Activated CD4-positive, alpha-beta memory T cell treated with anti-CD3 and anti-CD28 coated beads, Interleukin-2, amount 10 ng/mL, durations not matched to agents 7 days and 5 days (primary cell): ENCODE results near the gene TPP2. TPM values are rescaled to one million over a fixed set of nuclear protein-coding genes. Genes with fewer than 3 reads are reported as not detected.

Source experiments
- CTCF ChIA-PET: fragments of 350-600 bp; sonication (Branson Sonifier 250); formaldehyde crosslinking; loops from one replicate; lab custom pipeline; 2021; ENCODE audit warnings: antibody characterized with exemption, inconsistent platforms; lab: Charles Lee
- POLR2A ChIA-PET: fragments of 350-600 bp; sonication (Branson Sonifier 250); formaldehyde crosslinking; loops from one replicate; lab custom pipeline; 2021; ENCODE audit warnings: antibody characterized with exemption; lab: Charles Lee
- DNase-seq: peaks from one replicate; pipeline ENCODE4 v3.0.0-alpha.2; 2020
- H3K27ac Mint-ChIP-seq: one replicate; pipeline ENCODE4 v1.8.0; 2021; ENCODE audit warnings: mild to moderate bottlenecking, mixed read lengths
- H3K27me3 Mint-ChIP-seq: one replicate; pipeline ENCODE4 v1.8.0; 2021; ENCODE audit warnings: mixed read lengths
- H3K36me3 Mint-ChIP-seq: one replicate; pipeline ENCODE4 v1.8.0; 2021; ENCODE audit warnings: low read depth, mixed read lengths
- H3K4me1 Mint-ChIP-seq: one replicate; pipeline ENCODE4 v1.8.0; 2021; ENCODE audit warnings: mixed read lengths
- H3K4me3 Mint-ChIP-seq: one replicate; pipeline ENCODE4 v1.8.0; 2021; ENCODE audit warnings: mild to moderate bottlenecking, mixed read lengths
- H3K9me3 Mint-ChIP-seq: one replicate; pipeline ENCODE4 v1.8.0; 2021; ENCODE audit warnings: mixed read lengths
- total RNA-seq, 2 experiments: library from RNA; stranded (reverse); gene quantifications; one replicate each; pipeline ENCODE4 v1.2.3, GENCODE V29; 2021

TPP2 gene
- total RNA-seq, 2 experiments from 2014 or later = 86.2 to 96.8 TPM

- Mint-ChIP-seq H3K4me1 (no peaks in the 10 kb centered on the region), H3K36me3 (peaks cover 80% of the 10 kb centered on the region), H3K9me3 (no peaks in the 10 kb centered on the region), H3K27ac (no peak overlapping the region), H3K4me3 (no peak overlapping the region), H3K27me3 (no peaks in the 10 kb centered on the region)
- CTCF ChIA-PET = interaction anchor here (1.0 to 2.1 kb wide), 2 partner anchors 51 to 228 kb away, joined by 4 to 6 read pairs; no protein-coding TSS in a partner anchor
- POLR2A ChIA-PET = interaction anchor here (1.3 kb wide), 1 partner anchor 10 kb away, joined by 3 read pairs; no protein-coding TSS in a partner anchor
- DNase-seq = no peak
Observed at GRCh38 chr13:102642475-102642874, 45.7 kb downstream of the TPP2 start.

- H3K9me3 Mint-ChIP-seq = no peaks in the 10 kb centered on the region
- ChIA-PET CTCF (interaction anchor here (0.6 to 2.1 kb wide), 4 partner anchors 9 to 226 kb away, joined by 3 to 6 read pairs (median 4); no protein-coding TSS in a partner anchor), POLR2A (no interaction called here)
- H3K36me3 Mint-ChIP-seq = peaks cover 78% of the 10 kb centered on the region
- no peak for DNase-seq
- no peak overlapping the region for H3K4me3 Mint-ChIP-seq
- H3K4me1 Mint-ChIP-seq = no peaks in the 10 kb centered on the region
- H3K27me3 Mint-ChIP-seq = no peaks in the 10 kb centered on the region
- peak overlapping the region; percentile 8 for H3K27ac Mint-ChIP-seq
Observed at GRCh38 chr13:102643656-102644055, 46.9 kb downstream of the TPP2 start.

DNA sequence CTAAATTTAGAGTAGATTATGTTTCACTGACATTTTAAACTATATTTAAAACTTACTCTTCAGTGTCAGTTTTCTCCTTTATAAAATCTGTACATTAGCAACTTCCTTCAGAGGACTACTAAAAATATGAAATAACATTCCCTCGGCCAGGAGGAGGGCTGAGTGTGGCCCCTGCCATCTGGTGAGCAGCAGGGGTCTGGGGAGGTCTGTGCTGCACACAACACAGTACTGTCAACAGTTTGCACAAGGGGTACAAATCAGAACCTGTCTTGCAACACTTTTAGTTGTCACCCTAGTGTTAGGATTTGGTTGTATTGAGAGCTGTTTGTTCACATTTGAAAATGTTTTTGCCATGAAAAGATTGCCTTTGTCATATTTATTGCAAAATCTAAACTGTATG, 48.9 kb downstream of the TPP2 start:
- Mint-ChIP-seq H3K9me3 (no peaks in the 10 kb centered on the region), H3K4me3 (no peak overlapping the region), H3K27me3 (no peaks in the 10 kb centered on the region), H3K27ac (no peak overlapping the region), H3K4me1 (peaks cover under 1% of the 10 kb centered on the region), H3K36me3 (peaks cover 79% of the 10 kb centered on the region)
- ChIA-PET CTCF (interaction anchor here (1.2 kb wide), 1 partner anchor 200 kb away, joined by 3 read pairs; the partner anchor contains the start of gene ERCC5), POLR2A (interaction anchor here (1.1 kb wide), 1 partner anchor 155 kb away, joined by 4 read pairs; no protein-coding TSS in a partner anchor)
- DNase-seq = no peak

GRCh38 chr13:102648046-102648445, 51.3 kb downstream of the TPP2 start:
- ChIA-PET POLR2A (interaction anchor here (2.2 kb wide), 1 partner anchor 52 kb away, joined by 9 read pairs; the partner anchor contains the start of gene TPP2), CTCF (no interaction called here)
- no peak overlapping the region for H3K27ac Mint-ChIP-seq

GRCh38 chr13:102650444-102650843, 53.7 kb downstream of the TPP2 start:
- H3K27ac Mint-ChIP-seq = no peak overlapping the region
- POLR2A ChIA-PET = interaction anchor here (0.9 kb wide), 1 partner anchor 54 kb away, joined by 3 read pairs; no protein-coding TSS in a partner anchor

More at GRCh38 chr13:102648046-102648445, 51.3 kb downstream of the TPP2 start:
- Mint-ChIP-seq H3K27me3 (no peaks in the 10 kb centered on the region), H3K9me3 (no peaks in the 10 kb centered on the region), H3K4me3 (no peak overlapping the region), H3K36me3 (peaks cover 73% of the 10 kb centered on the region), H3K4me1 (peaks cover 6% of the 10 kb centered on the region)
- no peak for DNase-seq

GRCh38 chr13:102651392-102651791, 54.6 kb downstream of the TPP2 start:
- CTCF ChIA-PET = interaction anchor here (0.7 to 1.8 kb wide), 2 partner anchors 60 to 146 kb away, joined by 3 to 8 read pairs; no protein-coding TSS in a partner anchor
- no peaks in the 10 kb centered on the region for H3K27me3 Mint-ChIP-seq
- POLR2A ChIA-PET = interaction anchor here (1.1 to 2.4 kb wide), 3 partner anchors 10 to 195 kb away, joined by 3 to 9 read pairs (median 5); partner anchors contain the start of gene ERCC5
- no peak overlapping the region for H3K4me3 Mint-ChIP-seq
- peaks cover 47% of the 10 kb centered on the region for H3K36me3 Mint-ChIP-seq
- H3K9me3 Mint-ChIP-seq = no peaks in the 10 kb centered on the region
- no peak overlapping the region for H3K27ac Mint-ChIP-seq
- no peak for DNase-seq
- peaks cover 6% of the 10 kb centered on the region for H3K4me1 Mint-ChIP-seq

More at GRCh38 chr13:102650444-102650843, 53.7 kb downstream of the TPP2 start:
- no peak for DNase-seq
- H3K9me3 Mint-ChIP-seq = no peaks in the 10 kb centered on the region
- no peaks in the 10 kb centered on the region for H3K27me3 Mint-ChIP-seq
- H3K36me3 Mint-ChIP-seq = peaks cover 54% of the 10 kb centered on the region
- CTCF ChIA-PET = interaction anchor here (0.8 to 1.5 kb wide), 2 partner anchors 59 to 149 kb away, joined by 3 to 4 read pairs; partner anchors contain the start of genes BIVM and POGLUT2
- no peak overlapping the region for H3K4me3 Mint-ChIP-seq
- peaks cover 6% of the 10 kb centered on the region for H3K4me1 Mint-ChIP-seq

- H3K9me3 Mint-ChIP-seq = no peaks in the 10 kb centered on the region
- H3K27me3 Mint-ChIP-seq = no peaks in the 10 kb centered on the region
- no peak for DNase-seq
- peaks cover 42% of the 10 kb centered on the region for H3K36me3 Mint-ChIP-seq
- ChIA-PET CTCF (interaction anchor here (0.7 to 1.8 kb wide), 3 partner anchors 12 to 146 kb away, joined by 3 to 8 read pairs (median 4); no protein-coding TSS in a partner anchor), POLR2A (interaction anchor here (0.6 to 2.4 kb wide), 4 partner anchors 9 to 194 kb away, joined by 3 to 9 read pairs (median 4); partner anchors contain the start of gene ERCC5)
- peaks cover 6% of the 10 kb centered on the region for H3K4me1 Mint-ChIP-seq
- no peak overlapping the region for H3K27ac Mint-ChIP-seq
- H3K4me3 Mint-ChIP-seq = no peak overlapping the region
Observed at GRCh38 chr13:102651892-102652291, 55.1 kb downstream of the TPP2 start.

DNA sequence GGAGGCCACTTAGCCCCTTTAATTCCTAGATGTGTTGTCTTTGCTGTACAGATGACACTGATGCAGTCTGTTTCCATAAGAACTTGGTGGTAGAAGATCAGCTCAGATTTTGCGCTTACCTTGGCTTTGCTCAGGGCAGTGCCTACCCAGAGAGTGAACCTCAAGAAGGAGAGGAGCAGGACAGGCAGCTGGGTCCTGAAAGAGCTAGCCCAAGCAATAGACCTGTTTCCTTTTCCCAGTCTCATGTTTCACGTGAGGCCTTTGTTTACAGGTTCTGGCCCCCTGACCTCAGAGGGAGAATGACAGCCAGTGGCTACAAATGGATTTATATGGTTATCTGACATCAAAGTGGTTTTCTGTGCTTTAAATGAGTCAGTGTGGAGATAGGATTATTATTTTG, 58.0 kb downstream of the TPP2 start:
- POLR2A ChIA-PET = interaction anchor here (1.9 kb wide), 1 partner anchor 59 kb away, joined by 8 read pairs; no protein-coding TSS in a partner anchor
- no peaks in the 10 kb centered on the region for H3K9me3 Mint-ChIP-seq
- no peak for DNase-seq
- H3K27me3 Mint-ChIP-seq = no peaks in the 10 kb centered on the region
- no peak overlapping the region for H3K4me3 Mint-ChIP-seq
- H3K27ac Mint-ChIP-seq = no peak overlapping the region
- peaks cover 6% of the 10 kb centered on the region for H3K4me1 Mint-ChIP-seq
- H3K36me3 Mint-ChIP-seq = peaks cover 40% of the 10 kb centered on the region
- CTCF ChIA-PET = interaction anchor here (1.9 kb wide), 1 partner anchor 145 kb away, joined by 5 read pairs; no protein-coding TSS in a partner anchor

DNA sequence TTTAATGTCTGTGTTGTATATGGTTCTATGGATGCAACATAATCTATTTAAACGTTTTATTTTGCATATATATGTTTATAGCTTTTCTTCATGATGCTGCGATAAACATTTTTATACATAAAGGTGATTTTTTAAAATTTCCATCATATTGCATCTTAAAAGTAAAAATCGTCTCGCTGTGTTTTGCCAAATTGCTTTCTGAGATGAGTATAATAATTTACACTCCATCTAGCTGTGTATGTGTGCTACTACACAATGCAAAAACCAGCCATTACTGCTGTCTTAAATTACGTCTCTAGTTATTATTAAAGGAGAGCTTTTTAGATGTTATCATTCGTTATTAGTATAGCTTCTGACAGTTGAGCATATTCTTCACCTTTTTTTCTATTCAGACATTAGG, 60.8 kb downstream of the TPP2 start:
- POLR2A ChIA-PET = interaction anchor here (1.1 kb wide), 1 partner anchor 189 kb away, joined by 3 read pairs; no protein-coding TSS in a partner anchor
- Mint-ChIP-seq H3K27me3 (no peaks in the 10 kb centered on the region), H3K4me1 (no peaks in the 10 kb centered on the region), H3K4me3 (no peak overlapping the region), H3K27ac (no peak overlapping the region), H3K36me3 (peaks cover 48% of the 10 kb centered on the region), H3K9me3 (no peaks in the 10 kb centered on the region)
- DNase-seq = no peak
- CTCF ChIA-PET = interaction anchor here (1.0 to 1.7 kb wide), 3 partner anchors 17 to 143 kb away, joined by 3 to 6 read pairs (median 4); no protein-coding TSS in a partner anchor

- no peak for DNase-seq
- Mint-ChIP-seq H3K36me3 (peaks cover 46% of the 10 kb centered on the region), H3K4me3 (no peak overlapping the region), H3K9me3 (no peaks in the 10 kb centered on the region), H3K27ac (no peak overlapping the region), H3K27me3 (no peaks in the 10 kb centered on the region), H3K4me1 (no peaks in the 10 kb centered on the region)
- ChIA-PET CTCF (interaction anchor here (0.6 to 1.5 kb wide), 2 partner anchors 31 to 142 kb away, joined by 3 to 4 read pairs; no protein-coding TSS in a partner anchor), POLR2A (interaction anchor here (1.1 kb wide), 1 partner anchor 188 kb away, joined by 3 read pairs; no protein-coding TSS in a partner anchor)
Observed at GRCh38 chr13:102658660-102659059, 61.9 kb downstream of the TPP2 start.

GRCh38 chr13:102659168-102659713, 62.5 kb downstream of the TPP2 start:
- no peaks in the 10 kb centered on the region for H3K9me3 Mint-ChIP-seq

GRCh38 chr13:102667023-102667422, 70.2 kb downstream of the TPP2 start:
- Mint-ChIP-seq H3K9me3 (peaks cover 11% of the 10 kb centered on the region), H3K36me3 (peaks cover 80% of the 10 kb centered on the region), H3K27ac (no peak overlapping the region), H3K27me3 (no peaks in the 10 kb centered on the region), H3K4me1 (no peaks in the 10 kb centered on the region), H3K4me3 (no peak overlapping the region)
- DNase-seq = no peak
- CTCF ChIA-PET = interaction anchor here (0.7 kb wide), 1 partner anchor 75 kb away, joined by 3 read pairs; no protein-coding TSS in a partner anchor
- POLR2A ChIA-PET = interaction anchor here (1.2 kb wide), 1 partner anchor 107 kb away, joined by 3 read pairs; the partner anchor contains the start of gene TEX30

More at GRCh38 chr13:102659168-102659713, 62.5 kb downstream of the TPP2 start:
- H3K27ac Mint-ChIP-seq = no peak overlapping the region
- ChIA-PET POLR2A (no interaction called here), CTCF (interaction anchor here (0.6 to 1.3 kb wide), 2 partner anchors 32 to 187 kb away, joined by 3 read pairs; partner anchors contain the start of gene ERCC5)
- no peaks in the 10 kb centered on the region for H3K4me1 Mint-ChIP-seq
- no peaks in the 10 kb centered on the region for H3K27me3 Mint-ChIP-seq
- H3K4me3 Mint-ChIP-seq = no peak overlapping the region
- H3K36me3 Mint-ChIP-seq = peaks cover 52% of the 10 kb centered on the region
- no peak for DNase-seq
